Measurements from ENCODE around the gene CIBAR2.
"Not testable (repeated sequence)": the region's sequence is repeated elsewhere in the genome, so short reads cannot be mapped to it uniquely, and the experiment has no call there.

CIBAR2 gene

DNA sequence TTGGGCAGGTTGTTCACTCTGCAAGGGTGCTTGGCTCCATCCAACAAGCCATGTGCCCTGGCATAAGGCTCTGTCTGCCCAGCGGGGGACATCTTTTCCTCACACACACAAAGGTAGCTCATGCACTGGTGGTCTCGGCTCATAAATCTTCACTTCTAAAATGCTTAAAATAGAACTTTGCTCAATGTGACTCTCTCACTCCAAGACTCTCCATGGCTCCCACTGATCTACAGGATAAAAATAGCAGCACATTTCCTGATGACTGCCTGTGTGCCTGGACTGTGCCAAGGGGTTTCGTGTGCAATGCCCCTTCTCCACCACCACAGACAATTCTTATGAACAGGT lies 15.1 kb upstream of the CIBAR2 start:
- DNase-seq, result no peak

DNA sequence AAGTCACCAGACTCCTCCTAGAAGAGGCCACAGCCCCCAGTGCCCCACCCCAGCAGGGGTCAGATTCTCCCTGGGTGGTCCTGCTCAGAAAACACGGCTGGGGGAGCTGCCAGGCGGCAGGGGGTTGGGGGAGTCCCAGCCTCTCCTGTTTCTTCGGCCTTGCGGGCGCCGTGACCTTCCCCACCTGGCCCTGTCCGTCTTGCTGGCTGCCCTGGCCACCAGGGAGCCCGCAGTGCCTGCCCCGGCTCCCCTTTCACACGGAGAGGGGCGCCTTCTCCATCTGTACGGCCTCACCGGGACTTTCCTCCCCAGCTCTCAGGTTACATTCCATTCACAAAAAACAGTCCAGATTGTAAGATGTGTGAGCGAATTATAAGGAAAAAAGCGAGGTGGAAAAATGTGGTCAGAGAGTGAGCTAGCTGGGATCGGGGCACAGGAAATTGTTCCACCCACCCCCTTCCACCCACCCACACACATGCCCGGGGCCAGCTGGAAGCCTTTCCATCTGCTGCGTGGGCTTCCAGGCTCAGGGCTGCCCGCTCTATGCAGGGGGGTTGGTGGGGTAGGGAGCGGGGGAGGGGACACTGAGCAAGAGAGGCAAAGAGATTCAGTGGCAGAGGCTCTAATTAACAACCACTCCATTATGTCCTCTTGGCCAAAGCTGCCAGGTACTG lies 14.6 kb upstream of the CIBAR2 start:
- no peak for DNase-seq

DNA sequence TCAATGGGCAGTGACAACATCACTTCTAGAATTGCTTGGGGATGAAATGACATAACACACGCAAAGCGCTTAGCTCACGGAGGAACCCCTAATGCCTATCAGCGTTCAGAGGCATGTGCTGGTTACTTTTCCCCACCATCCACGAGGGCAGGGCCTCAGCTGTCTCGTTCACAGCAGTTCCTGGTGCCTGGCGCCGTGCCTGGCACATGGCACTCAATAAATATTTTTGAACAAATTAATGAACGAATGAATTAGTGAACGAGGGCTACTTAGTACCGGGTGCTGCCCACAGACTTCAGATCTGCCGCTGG lies 14.1 kb upstream of the CIBAR2 start:
- DNase-seq, result no peak

DNA sequence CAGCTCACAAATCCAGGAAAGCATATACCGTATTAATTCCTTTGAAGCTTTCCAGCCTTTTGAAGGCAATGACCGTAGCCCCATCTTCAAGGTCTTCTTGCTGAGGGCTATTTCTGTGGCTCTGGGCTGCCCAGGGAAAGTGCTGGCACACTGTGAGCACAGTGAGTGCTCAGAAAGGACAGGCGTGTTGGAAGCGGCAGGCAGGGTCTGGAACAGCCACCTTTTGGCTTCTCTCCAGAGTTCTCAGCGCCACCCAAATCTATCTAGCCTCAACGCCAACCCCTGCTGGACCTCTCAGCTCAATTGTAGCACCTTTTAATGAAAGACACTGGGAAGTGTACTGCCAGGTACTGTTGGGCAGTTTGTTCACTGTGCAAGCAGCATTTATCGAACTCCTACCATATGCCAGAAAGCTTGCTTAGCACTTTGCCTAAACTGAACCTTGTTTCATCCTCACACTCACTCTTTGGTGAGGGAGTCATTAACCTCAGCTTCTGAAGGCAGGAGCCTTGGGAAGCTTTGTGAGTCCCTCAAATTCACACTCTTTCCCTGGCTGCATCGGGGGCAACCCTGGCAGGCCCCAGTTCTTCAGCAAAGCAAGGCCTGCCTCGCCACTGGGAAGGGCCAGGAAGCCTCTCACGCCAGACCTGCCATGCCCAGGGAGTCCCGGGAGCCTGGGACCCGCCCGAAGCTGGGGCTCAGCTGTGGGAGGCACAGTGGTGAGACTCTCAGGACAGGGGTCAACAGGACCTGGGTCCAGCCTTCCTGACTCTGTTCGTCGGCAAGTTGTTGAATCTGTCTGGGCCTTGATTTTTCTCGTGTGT lies 13.5 kb upstream of the CIBAR2 start:
- no peak for DNase-seq

DNA sequence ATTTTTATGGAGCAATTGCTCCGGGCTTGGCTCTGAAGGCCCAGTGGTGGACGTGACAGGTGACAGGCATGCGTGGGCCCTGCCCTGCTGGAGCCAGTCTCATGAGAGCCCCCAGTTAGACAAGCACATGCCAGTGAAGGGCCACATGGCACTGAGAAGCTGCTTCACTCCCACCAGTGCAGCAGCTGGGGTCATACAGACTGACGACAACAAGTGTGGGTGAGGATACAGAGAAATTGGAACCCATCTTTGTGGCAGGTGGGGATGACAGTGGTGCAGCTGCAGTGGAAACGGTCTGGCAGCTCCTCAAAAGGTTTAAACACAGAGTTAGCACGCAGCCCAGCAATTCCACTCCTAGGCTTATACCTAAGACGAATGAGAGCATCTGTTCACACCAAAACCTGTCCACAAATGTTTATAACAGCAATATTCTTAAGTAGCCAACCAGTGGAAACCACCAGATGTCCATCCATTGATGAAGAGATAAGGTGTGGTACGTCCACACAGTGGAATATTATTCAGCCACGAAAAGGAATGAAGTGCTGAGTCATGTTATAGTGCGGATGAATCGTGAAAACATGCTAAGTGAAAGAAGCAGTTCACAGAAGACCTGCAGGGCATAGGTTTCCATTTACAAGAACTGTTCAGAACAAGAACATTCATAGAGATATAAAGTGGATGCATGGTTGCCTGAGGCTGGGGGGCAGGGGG lies 12.5 kb upstream of the CIBAR2 start:
- no peak for DNase-seq

DNA sequence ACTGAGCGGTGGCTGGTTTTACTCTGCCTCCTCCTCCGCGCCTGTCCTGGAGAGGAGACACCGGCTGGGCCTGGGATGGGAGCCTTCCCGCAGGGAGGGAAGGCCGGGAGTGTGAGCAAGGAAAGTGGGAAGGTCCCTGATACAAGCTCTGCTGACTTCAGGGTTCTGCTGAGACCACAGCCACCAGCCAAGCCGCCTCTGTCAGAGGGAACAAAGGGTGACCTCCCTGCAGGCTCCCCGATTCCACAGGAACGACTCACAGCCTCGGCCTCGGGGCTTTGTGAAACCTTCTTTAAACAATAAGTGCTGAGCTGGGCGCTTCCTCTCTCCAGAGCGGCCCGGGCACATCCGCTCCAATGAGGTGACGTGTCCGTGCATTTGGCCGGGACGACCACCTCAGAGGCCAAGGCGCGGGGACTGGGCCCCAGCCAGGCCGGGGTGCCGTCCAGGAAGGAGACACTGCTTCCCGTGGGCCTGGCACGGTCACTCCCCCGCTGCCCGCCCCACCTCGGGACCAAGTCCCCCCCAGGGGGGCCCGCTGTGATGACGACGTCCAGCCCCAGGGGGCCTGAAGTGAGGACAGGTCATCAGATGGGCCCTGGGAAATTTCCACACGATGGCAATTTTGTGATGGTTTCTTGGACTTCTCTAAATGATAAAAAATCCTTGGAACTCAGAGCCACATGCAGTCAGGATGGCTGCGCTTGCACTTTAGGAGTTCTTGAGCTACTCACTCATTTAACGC lies 11.8 kb upstream of the CIBAR2 start:
- DNase-seq, result no peak

DNA sequence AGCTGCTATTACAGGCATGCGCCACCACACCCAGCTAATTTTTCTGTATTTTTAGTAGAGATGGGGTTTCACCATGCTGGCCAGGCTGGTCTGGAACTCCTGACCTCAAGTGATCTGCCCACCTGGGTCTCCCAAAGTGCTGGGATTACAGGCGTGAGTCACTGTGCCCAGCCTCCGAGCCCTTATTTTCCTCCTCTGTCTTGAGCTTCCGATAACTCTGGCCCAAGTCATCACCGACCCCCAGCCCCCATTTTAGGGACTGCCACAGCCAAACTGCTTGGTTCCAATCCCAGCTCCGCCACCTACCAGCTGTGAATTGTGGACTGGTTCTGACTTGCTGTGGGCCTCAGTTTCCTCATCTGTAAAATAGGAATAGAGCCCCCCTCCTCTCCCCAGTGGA lies 11.2 kb upstream of the CIBAR2 start:
- DNase-seq, result not testable (repeated sequence)

DNA sequence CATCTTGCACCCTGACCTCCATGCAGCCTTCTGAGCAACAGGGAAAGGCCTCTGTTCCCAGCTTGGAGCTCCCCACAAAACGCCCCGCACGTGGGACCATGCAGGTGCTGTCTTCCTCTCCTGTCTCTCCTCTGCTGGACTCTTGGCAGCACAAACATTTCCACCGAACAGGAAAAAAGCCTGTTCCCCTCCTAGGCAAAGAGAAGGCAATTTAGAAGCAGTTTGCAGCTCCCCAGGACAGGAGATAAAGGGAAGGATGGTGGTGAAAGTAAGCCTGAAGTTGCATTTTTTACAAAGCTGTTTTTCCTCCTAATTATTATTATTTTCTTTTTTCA lies 7.7 kb upstream of the CIBAR2 start:
- no peak for DNase-seq

DNA sequence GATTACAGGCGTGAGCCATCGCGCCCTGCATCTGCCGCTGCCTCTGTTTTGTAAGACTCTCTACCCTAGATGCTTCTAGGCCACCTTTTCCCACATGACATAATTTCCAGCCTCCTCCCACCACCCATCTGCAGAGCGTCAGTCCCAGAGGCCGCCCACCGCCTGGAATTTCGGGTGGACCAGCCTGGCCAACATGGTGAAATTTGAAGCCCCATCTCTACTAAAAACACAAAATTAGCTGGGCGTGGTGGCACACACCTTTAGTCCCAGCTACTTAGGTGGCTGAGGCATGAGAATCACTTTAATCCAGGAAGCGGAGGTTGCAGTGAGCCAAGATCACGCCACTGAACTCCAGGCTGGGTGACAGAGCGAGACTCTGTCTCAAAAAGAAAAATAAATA lies 5.1 kb upstream of the CIBAR2 start:
- no peak for DNase-seq

DNA sequence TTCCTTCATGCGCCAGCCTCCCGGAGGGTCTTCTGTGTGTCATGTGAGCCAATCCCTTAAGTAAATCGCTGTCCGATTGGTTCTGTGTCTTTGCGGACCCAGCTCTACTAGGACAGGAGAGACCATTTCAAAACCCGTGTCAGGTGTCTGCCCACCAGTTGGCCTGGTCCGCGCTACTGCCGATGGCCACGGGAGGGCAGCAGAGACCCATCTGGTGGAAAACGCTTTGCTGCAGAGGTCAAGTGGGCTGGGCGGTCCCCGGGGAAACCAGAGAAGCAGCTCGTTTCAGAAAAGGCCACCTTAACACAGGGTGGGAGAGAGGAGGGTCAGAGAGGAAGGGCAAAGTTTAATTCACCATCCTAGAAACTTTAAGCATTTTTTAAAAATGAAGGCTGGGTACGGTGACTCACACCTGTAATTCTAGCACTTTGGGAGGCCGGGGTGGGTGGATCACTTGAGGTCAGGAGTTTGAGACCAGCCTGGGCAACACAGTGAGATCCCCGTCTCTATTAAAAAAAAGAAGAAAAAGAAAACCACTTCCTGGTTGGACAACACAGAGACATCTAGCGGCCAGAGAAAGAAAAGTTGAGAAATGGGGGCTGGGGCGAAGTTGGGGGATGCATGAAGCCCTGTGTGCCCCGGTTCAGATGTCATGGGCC lies 2.8 kb upstream of the CIBAR2 start:
- DNase-seq, result peak; percentile 97

DNA sequence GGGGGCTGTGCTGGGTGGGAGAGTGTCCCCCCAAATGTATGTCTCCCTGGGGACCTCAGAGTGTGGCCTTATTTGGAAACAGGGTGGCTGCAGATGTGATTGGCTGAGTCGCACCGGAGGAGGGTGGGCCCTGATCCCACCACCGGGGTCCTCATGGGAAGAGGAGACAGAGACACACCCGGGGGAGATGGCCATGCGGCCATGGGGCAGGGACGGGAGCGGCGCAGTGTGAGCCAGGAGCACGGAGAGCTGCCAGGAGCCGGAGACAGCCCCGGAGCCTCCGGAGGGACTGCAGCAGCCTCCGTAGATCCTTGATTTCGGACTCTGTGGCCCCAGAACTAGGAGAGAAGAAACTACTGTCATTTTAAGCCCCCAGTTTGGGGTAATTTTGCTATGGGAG lies 1.6 kb upstream of the CIBAR2 start:
- DNase-seq, result no peak

DNA sequence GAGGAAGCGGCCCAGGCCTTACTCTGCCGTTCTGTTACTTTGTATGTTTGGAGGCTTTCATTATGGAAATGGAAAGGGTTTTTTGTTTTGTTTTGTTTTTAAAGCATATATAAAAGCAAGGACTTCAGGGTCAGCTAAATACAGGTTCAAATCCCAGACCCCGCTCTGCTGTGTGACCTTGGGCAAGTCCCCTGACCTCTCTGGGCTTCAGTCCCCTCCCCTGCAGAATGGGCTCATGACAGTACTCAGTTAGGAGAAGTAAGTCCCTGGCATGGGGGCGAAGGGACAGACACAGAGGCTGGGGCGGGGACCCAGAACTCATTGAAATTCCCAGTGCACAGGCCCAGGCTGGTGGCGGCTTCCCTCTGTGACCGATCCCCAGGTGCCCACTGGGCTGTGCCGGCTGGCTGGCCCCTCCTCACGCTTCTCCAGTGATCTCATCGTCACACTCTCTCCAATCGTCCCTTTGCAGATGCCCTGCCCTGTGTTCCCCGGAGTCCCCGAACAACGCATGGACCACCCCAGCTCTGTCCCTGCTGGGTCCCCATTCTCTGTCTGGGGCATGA lies 979 bp upstream of the CIBAR2 start:
- no peak for DNase-seq

DNA sequence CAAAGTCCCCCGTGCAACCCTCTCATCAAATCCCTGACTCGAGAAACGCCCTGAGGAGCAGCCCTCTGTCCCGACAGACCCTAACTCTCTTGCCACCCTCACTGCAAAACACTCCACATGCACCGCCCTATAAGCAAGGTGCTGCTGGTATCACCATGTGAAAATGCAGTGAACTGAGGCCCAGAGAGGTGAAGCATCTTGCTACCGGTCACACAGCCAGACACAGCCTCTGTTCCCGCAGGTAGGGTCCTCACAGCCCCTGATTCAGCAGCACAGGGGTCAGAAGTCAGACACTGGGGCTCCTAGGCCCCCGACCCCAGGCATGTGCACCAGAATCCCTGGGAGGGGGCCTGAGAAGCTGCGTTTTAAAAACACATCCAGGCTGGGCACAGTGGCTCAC lies 1.1 kb downstream of the CIBAR2 start:
- DNase-seq, result no peak

DNA sequence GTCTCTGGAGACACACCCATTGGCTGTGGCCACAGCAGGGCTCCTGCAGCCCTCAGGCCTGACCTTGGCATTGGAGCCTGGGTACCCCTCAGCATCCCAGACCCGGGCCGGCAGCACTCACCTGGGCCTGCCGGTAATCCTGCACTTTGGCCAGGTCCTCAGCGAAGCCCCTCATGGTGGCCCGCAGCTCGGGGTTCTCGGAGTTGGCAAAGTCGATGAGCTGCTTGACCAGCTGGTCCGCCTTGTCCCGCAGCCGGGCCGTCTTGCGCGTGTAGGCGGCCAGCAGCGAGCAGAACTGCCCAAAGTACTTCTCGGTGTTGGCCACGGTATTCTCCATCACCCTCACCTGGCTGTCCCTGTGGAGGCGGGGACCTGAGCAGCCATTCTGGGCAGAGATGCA lies 2.2 kb downstream of the CIBAR2 start:
- DNase-seq, result no peak

DNA sequence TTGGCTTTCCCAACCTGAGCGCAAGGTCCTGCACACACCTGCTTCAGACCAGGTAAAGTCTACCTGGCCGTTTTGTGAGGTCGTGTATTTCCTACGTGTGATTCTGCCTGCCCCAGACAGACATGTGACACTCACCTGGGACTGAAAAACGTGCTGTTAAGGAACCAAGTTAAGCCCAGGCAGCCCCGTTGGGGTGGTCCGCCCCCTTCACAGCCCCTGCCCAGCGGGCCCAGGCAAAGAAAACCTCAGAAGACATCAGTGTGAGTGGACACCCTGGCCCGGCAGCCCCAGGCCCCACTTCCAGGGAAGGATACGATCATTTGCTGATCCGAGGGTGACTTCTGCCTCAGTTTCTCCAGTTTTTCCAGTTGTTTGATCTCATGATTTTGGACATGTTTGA lies 4.7 kb downstream of the CIBAR2 start:
- no peak for DNase-seq

DNA sequence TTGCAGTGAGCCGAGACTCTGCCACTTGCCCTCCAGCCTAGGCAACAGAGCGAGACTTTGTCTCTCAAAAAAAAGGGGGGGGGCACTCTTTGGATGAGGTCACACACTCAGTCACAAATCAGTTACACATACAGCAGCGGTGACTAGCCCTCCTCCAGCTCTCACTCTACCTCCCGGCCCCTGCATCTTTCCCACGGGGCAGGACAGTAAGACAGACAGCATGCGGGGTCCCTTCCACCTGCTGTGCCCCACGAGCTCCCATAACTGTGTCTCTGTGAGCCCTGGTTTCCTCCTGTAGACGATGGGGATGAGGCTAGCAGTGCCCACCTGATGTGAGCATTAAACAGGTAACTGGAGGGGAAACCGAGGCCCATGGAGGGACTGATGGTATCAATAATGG lies 5.2 kb downstream of the CIBAR2 start:
- no peak for DNase-seq

DNA sequence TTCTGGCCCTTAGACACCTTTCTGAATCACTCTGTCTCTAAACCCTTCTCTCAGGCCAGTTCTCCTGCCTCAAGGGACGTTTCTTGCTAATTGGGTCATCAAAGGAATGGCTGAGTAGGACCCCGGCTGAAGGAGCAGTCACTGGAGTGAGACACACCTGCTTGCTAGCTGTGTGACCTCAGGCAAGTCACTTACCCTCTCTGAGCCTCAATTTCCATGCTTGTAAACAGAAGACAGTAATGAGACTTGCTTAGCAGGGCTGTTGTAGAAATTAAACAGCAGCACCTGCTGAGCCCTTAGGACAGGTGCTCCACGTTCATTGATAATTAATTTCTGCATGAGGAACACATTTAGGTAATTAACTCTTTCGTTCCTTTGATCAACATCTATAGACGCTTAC lies 6.8 kb downstream of the CIBAR2 start:
- DNase-seq, result no peak

DNA sequence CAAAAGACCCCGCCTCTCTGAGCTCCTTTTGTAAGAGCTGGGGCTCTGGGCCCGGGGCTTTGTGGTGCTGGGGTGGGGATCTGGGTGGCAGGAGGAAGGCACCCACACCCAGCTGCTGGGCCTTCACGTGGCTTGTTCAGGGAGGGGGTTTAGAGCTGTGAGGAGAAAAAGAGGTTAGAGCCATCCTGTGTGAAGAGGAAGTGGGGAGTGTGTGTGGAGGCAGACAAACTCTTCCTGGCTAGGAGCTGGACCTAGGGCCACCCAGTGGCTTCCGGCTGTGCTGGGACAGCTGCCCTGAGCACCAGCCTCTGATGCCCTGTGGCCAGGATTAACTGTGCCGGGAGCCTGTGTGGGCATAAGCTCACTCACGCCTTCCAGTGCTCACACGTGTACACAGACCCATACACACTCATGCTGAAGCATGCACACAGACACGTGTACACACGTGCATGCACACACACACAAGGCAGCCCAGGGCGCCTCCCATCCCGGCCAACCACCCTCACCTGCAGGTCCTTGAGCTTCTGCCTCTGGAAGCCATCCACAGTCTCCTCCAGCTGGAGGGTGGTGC lies 7.4 kb downstream of the CIBAR2 start:
- no peak for DNase-seq

DNA sequence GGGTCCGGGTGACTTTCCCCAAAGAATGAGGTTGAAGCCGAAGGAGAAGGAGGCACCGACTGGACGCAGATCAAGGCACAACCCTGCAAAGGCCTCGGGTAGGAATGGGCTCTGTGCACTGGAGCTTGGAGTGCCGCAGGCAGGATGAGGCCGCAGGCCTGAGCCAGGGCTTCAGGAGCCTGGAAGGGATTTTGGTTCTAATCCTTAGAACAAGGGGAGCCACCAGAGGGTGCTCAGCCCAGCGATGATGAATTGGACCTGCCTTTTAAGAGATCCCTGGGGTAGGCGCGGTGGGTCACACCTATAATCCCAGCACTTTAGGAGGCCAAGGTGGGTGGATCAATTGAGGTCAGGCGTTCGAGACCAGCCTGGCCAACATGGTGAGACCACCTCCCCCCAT lies 8.1 kb downstream of the CIBAR2 start:
- no peak for DNase-seq

DNA sequence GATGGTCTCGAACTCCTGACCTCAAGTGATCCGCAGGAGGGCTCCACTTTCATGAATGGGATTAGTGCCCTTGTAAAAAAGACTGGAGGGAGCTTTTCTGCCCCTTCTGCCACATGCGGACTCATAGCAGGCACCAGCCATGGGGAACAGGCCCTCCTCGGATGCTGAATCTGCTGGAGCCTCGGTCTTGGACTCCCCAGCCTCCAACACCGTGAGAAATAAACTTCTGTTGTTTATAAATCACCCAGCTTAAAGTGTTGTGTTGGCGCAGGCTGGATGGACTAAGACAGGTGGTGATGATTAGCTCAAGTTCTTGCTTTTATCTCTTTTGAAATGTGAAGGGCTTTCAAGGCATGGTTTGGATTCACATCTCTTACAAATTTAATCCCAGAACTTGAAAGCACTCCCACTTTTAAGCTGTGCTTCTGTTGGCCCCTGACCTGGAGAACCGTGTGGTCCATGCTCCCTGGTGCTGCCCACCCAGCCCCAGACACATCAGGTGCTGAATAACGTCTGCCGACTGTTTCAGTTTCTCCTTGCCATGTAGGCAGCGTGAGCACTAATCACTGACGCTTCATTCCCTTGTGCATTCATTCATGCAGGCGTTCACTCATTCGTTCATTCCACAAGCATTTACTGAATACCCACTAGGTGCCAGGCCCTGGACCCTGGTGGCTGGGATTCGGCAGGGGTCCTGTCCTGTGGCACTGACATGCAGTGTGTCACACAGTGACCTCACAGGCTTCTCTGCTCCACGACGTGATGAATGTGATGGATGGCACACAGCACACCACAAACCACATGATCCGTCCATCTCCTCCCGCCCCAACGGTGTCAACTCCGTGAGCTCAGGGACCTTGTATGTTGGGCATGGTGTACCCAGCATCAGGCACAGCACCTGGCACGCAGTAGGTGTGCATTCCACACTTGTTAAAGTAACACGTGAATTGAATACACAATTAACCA lies 8.9 kb downstream of the CIBAR2 start:
- no peak for DNase-seq

DNA sequence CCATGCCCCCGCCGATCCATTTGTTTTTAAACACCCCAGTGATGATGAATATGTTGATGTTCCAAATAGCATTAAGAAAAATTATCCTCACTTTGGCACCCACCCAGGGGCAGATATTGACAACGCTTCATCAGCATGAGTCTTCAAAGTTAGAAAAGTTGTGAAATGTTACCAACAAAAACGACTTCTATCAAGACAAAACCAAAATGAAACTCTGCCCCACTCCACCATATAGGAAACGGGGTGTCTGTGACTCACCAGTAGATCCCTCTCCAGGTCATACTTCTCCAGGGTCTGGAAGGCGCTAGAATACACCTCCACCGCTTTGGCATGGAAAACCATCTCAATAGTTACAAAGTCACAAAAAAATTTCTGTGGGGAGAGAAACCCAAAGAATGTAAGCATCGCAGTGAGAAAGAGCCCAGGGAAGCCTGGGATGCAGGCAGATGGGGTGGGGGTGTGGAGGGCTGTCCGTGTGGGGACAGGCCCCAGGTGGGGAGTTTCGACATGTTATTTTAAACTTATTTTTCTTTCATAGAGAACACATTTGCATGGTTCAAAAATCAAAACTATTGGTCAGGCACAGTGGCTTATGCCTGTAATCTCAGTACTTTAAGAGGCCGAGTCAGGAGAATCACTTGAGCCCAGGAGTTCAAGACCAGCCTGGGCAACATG lies 10.2 kb downstream of the CIBAR2 start:
- no peak for DNase-seq

Measured in activated CD8-positive, alpha-beta memory T cell treated with anti-CD3 and anti-CD28 coated beads, Interleukin-2, amount 50 U/mL, for 48 hours (primary cell).